T follicular helper cell (primary cell): ENCODE results near the gene SESTD1.
"Not testable (repeated sequence)": the region's sequence is repeated elsewhere in the genome, so short reads cannot be mapped to it uniquely, and the experiment has no call there.

ENCODE experiments used
- DNase-seq: peaks from one replicate; pipeline ENCODE4 v3.0.0-alpha.2; 2020; ENCODE audit warnings: low read depth

The SESTD1 gene

DNA sequence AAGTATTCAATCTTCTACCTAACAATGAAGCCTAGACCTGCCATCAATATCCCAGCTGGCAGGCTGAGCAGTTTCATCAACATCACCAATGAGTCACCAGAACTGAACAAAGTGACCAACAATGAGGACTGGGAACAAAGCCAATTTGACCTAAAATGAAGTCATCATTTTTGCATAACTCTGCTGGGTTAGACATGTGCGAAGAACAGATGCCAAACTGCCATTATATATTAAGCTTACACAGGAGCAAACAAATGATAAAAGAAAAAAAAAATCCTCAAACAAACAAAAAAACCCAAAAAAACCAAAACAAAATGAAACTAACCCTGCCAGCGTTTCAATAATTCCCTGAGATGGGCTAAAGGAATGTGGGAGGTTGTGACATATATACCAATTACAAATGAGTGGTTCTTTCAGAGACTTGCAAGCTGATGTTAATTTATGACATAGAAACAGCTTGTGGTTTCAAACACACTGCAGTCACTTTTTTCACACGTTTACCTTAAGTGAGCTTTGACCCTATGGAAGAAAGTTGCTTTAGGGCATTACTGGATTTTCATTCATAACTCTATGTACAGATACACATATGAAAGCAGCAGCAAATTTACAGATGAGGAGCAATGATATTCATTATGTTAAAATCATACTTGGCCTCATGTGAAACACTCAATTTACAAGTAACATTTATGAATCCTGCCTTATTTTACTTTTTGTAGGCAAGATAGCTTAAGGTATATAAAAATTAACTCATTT, 157.8 kb downstream of the SESTD1 start:
- no peak for DNase-seq

DNA sequence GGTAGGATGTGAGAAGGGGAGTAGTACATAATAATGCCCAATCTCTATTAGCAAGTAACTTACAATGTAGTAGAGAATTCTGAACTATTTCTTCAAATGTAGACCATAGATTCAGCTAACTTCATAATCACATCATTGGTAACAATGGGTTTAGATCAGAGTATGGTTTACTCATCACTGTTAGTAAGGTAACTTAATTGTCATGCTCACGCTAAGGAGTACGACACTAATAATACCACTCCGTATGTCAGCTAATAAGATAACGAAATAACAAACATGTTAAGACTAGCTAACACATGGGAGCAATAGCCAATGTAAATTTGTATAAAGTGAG, 158.3 kb downstream of the SESTD1 start:
- DNase-seq, result no peak

GRCh38 chr2:179104736-179105135, 159.9 kb downstream of the SESTD1 start:
- no peak for DNase-seq

DNA sequence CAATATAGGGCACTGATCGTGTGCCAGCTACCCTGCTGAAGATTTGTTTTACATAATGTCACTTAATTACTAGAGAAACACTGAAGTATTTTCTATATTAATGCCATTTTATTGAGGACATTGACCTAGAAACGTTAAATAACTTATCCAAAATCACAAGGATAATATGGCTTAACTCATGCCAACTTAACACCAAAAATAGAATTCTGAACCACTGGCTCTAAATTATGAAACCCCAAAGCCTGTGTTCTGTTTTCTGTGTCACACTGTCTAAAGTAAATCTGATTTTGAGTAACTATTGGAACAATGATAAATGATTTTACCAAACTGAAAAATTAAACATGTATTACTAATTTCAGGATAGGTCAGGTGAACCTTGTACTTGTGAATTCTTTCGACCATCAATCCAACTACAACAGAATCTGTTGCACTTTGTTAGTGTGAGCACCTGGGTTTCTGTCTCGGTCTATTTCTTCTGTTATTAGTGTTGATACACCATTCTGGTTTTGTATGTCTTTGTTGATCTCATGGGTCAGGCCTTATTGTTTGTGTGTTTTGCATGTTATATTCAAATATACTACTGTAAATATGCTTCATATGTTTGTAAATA, 166.4 kb downstream of the SESTD1 start:
- no peak for DNase-seq

DNA sequence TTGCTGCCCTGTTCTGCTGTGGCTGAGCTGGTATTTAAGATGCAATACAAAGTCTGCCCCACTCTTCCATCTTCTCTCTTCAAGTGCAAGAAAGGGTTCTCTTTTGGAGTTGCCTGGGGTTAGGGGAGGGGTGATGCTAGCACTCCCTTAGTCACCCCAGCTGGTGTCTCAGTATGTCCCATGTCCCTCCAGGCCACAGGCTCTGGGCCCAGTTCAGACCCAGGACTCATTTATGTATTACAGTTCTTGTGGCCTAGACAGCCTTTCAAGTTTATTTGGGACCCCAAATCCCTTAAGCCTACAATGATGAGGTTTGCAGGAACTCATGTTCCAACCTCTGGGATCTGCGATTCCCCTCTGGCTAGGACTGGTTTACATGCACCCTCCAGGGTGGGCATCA, 167.5 kb downstream of the SESTD1 start:
- no peak for DNase-seq

DNA sequence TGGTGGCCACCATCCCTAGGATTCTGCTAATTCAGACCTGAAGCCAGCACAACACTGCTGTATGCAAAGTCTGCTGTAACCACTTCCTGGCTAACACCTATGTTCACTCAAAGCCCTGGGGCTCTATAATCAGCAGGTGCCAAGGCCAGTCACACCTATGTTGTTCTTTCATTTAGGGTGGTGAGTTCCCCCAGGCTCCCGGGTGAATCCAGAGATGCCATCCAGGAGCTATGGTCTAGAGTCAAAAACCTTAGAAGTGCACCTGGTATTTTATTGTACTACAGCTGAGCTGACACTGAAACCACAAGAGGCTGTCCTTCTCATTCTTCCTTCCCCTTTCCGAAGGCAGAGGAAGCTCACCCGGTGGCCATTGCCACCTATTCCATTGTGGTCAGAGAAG, 168.5 kb downstream of the SESTD1 start:
- no peak for DNase-seq

GRCh38 chr2:179092912-179093311, 171.7 kb downstream of the SESTD1 start:
- not testable (repeated sequence) for DNase-seq

DNA sequence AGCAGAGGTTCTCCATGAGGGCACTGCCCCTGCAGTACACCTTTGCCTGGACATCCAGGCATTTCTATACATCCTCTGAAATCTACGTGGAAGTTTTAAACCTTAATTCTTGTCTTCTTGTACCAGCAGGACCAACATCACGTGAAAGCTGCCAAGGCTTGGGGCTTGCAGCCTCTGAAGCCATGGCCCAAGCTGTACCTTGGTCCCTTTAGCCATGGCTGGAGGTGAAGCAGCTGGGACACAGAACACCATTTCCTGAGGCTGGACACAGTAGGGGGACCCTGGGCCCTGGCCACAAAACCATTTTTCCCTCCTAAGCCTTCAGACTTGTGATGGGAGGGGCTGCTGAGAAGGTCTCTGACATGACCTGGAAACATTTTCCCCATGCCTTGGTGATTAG, 181.9 kb downstream of the SESTD1 start:
- no peak for DNase-seq

DNA sequence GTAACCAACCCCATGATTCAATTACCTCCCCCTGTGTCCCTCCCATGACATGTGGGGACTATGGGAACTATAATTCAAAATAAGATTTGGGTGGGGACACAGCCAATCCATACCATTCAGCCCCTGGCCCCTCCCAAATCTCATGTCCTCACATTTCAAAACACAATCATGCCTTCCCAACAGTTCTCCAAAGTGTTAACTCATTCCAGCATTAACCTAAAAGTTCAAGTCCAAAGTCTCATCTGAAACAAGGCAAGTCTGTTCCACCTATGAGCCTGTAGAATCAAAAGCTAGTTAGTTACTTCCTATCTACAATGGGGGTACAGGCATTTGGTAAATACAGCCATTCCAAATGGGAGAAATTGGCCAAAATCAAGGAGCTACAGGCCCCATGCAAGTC, 182.7 kb downstream of the SESTD1 start:
- DNase-seq, result no peak

- DNase-seq, result no peak
Observed at GRCh38 chr2:179072527-179072926, 192.1 kb downstream of the SESTD1 start.

GRCh38 chr2:179071810-179072355, 192.7 kb downstream of the SESTD1 start:
- DNase-seq, result no peak

DNA sequence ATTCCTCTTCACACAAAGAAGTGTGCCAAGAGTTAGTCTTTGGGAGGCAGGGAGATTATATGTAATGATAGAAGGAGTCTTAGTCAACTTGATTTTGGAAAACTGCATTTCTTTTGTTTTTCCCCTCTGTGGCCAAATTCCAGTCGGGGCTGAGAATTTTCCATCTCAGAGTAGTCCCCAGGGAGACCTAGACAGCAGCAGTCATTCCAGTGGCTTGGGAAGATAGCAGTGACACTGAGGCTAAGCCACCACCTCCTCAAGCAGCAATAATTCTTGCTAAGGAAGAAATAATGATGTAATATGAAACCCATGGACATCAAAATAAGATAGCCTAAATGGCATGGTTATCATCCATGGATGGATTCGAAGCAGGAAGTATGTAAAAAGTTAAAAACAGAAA, 193.7 kb downstream of the SESTD1 start:
- DNase-seq, result no peak

- no peak for DNase-seq
Observed at GRCh38 chr2:179069685-179070084, 194.9 kb downstream of the SESTD1 start.

DNA sequence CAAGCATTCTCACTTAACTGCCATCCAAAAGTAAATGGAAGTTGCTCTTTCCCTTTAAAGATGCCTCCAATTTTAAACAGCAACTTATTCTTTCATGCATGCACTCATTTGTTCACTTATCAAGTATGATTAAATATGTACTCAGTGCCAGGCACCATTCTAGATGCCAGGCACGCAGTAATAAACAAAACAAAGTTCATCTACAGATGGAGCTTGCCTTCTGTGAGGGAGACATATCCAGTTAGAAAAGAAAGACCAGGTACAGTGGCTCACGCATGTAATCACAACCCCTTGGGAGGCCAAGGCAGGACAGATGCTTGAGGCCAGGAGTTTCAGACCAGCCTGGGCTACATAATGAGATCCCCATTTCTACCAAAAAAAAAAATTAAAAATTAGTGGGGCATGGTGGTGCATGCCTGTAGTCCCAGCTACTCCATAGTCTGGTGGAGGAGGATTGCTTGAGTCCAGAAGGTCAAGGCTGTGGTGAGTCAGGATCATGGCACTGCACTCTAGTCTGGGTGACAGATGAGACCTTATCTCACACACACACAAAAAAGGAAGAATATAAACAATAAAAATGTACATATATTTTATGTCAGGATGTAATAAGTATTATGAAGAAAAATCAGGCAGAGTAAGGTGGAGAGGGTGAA, 195.5 kb downstream of the SESTD1 start:
- DNase-seq, result no peak

DNA sequence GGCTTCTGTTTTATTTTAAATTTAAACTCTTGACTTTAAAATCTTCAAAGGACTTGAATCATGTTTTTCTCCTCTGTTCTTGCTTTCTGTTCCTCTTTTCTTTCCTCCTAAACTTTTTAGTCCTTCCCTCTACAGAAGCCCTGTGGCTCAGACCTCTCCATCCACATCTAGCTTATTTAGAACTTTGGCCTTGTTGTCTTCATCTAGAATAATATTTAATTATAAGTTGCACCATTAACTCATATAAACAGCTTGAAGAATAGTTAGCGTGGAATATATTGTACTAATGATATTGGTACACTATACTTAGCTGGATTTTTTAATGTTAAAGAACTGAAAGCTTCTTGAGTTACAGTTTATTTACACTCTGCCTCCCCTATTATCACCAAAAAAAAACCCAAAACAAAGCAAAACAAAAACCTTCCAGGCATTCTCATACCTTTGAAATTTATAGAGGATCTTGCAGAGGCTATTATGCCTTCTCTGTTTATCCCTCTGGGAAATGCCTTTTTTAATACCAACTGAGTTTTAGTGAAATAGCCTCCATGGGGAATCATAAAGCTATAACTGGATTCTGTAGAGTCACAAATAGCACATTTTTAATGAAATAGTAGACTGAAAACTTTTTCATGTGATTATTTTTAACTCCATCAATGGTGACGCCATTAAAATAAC, 205.5 kb downstream of the SESTD1 start:
- DNase-seq, result no peak

GRCh38 chr2:179057737-179058136, 206.9 kb downstream of the SESTD1 start:
- DNase-seq, result no peak

DNA sequence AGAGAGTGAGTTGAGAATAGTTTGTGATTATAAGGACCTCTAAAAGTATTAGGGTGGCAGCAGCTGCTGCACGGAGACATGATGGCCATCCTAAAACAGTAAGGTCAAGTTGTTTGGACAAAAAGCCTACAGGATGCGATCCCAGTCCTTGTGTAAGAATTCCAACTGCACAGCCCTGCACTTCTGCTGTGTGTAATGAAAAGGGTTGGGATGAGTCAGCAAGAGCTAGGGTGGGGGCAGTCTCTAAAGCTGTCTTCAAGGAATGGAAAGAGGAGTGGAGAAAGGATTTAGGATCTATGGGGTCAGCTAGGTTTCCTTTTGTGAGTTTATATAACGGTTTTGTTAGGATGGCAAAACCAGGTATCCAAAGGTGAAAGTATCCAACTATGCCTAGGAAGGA, 211.1 kb downstream of the SESTD1 start:
- not testable (repeated sequence) for DNase-seq
